NCI-H526 (cell line): Measurements from ENCODE around the gene SYNGR3.

Source experiments
- DNase-seq, 2 experiments: peaks; one replicate each; lab custom pipeline; 2025; lab: John Stamatoyannopoulos, UW

SYNGR3 gene

GRCh38 chr16:2042171-2042985 lies 52.6 kb downstream of the SYNGR3 start:
- DNase-seq = peak in 1 of 2 experiments; percentile 31

GRCh38 chr16:2042986-2043666 lies 53.4 kb downstream of the SYNGR3 start:
- DNase-seq = peak in 1 of 2 experiments; percentile 30
